KBM-7 (cell line): ENCODE results near the gene EYS.

Source experiments
- DNase-seq: peaks from one replicate; pipeline ENCODE4 v3.0.0-alpha.2; 2015
- in situ Hi-C: fragments of 300-500 bp; cut with MboI; formaldehyde crosslinking; loops from 2 replicates; pipeline ENCODE4 v1.14.3; 2020; ENCODE audit warnings: low sequenced_read_pairs, low pct_unique_long_range_greater_than_20kb, mixed read lengths

EYS gene

DNA sequence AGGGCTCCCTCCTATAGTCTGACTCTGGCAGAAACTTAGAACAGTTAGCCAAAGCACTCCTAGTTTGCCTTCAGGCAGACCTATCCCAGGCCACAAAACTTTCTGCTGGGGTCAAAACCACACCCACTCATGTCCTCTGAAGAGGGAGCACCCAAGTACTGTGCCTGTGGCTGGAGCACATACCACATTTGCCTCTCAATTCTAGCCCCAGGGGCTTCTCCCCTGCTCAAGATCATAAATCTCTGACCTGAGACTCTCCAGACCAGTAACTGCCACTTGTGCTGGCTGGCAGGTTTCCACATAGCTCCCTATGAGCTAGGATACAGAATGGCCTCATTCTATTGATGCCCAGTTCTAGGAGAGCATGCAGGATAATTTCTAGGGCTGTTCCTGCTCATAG is 781.0 kb downstream of the EYS start:
- in situ Hi-C loops, result no loop called here
- no peak for DNase-seq

DNA sequence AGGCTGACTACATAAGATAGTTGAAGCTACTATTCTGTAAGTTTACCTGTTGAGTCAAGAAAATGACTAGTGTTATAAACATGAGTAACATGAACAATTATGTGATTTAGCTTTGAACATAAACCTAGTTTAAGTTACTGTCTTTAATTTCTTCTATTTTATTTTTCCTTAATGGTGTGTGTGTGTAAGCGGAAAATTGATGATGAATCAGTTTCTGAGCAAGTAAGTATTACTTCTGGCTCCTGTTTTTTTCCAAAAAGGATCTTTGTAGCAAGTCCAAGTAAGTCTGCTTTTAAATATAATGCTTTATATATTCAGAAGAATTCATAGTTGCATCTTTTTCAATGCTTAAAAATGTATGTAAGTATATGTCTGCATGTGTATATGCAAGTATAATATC is 786.8 kb downstream of the EYS start:
- no peak for DNase-seq
- in situ Hi-C loops, result no loop called here

GRCh38 chr6:64914124-64914523 is 792.9 kb downstream of the EYS start:
- in situ Hi-C loops, result no loop called here

GRCh38 chr6:64912966-64913365 is 794.1 kb downstream of the EYS start:
- in situ Hi-C loops, result no loop called here
- no peak for DNase-seq

More at GRCh38 chr6:64914124-64914523, 792.9 kb downstream of the EYS start:
- DNase-seq, result no peak

DNA sequence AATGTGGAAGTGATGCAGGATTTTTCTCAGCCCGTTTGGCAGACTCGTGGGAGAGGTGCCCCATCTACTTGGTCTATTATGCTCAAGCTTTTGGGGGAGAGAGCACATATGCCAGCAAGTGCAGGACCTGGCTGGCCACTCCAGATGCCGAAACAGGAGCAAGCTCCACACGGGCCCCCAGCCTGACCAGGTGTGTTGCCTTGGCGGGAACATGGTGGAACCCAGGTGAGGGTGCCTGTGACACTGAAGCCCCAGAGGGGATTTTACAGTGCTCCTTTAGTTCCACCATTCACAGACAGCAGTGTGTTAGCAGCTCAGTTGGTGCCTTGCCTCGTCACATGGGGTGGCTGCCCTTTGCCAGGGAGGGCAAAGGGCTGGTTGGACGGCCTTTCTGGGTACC is 798.9 kb downstream of the EYS start:
- no peak for DNase-seq
- in situ Hi-C loops, result no loop called here

GRCh38 chr6:64904616-64905015 is 802.4 kb downstream of the EYS start:
- in situ Hi-C loops, result no loop called here
- DNase-seq, result no peak

GRCh38 chr6:64902596-64902995 is 804.4 kb downstream of the EYS start:
- in situ Hi-C loops, result no loop called here
- no peak for DNase-seq

DNA sequence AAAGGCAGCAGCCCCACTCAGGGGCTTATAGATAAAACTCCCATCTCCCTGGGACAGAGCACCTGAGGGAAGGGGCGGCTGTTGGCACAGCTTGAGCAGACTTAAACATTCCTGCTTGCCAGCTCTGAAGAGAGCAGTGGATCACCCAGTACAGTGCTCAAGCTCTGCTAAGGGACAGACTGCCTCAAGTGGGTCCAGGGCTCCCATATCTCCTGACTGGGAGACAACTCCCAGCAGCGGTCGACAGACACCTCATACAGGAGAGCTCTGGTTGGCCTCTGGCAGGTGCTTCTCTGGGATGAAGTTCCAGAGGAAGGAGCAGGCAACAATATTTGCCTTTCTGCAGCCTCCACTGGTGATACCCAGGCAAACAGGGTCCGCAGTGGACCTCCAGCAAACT is 810.1 kb downstream of the EYS start:
- in situ Hi-C loops, result no loop called here
- no peak for DNase-seq

- in situ Hi-C loops, result no loop called here
Observed at GRCh38 chr6:64895945-64896344, 811.1 kb downstream of the EYS start.

GRCh38 chr6:64890609-64891008 is 816.4 kb downstream of the EYS start:
- in situ Hi-C loops, result no loop called here
- no peak for DNase-seq

More at GRCh38 chr6:64895945-64896344, 811.1 kb downstream of the EYS start:
- DNase-seq, result no peak

DNA sequence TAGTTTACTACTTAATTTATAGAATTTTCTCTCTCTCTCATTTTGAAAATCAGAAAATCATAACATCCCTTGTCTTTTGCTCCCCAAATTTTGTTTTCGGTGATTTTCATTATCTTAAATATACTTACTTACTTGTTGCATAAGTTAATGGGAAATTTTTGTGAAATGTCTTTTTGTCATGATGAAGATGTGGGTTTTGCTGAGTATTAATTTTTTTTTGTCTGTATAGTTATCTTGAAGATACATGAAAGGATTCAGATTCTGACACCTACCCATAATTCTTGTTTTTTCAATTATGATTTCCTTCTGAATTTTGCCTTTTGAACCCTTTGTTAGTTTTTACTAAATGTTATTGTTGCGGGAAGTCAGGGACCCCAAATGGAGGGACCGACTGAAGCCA is 817.9 kb downstream of the EYS start:
- in situ Hi-C loops, result no loop called here
- DNase-seq, result no peak

- in situ Hi-C loops, result no loop called here
Observed at GRCh38 chr6:64874776-64875175, 832.2 kb downstream of the EYS start.

DNA sequence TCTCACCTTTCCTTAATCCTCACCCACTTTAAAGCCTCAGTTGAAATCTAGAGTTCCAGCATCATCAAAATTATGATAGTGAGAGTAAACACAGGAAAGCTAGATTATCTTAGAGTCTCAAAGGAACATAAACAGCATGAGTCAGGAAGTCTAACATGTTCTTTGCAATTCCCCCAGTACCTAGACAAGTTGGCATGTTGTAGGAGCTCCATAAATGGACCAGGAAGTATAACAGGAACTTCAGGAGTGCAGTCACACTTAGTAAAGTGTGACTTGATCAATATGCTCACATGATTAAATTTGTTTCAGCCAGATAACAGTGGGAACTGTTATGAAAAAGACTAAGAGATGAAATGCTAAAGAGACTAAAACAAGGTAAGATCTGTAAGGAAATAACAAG is 834.4 kb downstream of the EYS start:
- DNase-seq, result no peak
- in situ Hi-C loops, result no loop called here

More at GRCh38 chr6:64874776-64875175, 832.2 kb downstream of the EYS start:
- peak; percentile 3 for DNase-seq

GRCh38 chr6:64861039-64861651 is 845.9 kb downstream of the EYS start:
- no peak for DNase-seq
- in situ Hi-C loops, result no loop called here

DNA sequence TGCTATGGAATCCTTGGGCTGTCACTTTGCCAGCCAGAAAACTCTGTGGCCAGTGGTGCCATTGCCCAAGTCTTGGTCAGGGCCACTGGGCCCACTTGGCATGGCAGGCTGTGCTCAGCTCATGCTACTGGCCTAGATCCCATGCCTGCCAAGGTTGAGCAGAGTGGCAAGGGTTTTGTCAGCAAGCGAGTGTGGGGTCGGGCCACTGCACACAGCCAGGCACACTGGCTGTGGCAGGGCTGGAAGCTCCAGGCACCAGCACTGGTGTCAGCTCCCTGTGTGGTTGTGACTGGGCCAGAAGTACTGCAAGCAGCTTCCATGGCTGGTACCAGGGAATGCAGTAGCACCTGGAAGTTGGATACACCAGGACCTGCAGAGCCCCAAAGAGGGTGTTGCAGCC is 846.8 kb downstream of the EYS start:
- in situ Hi-C loops, result no loop called here
- DNase-seq, result no peak

DNA sequence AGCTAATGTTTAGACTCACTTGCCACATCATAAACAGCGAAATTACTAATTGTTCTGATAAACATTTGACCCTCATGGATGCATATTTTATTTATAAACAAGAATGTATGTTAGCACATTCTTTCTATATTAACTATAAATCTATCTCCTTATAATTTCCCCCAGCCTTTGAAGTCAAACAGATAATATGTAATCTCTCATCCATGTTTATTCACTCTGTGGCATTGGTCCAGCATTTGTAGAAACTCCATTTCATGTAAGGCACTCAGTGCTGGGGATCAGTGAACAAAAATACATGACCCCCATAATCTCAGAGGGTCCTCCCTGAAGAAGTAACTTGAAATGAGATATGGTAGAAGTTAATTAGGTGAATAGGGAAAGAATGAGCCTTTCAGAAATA is 856.9 kb downstream of the EYS start:
- no peak for DNase-seq
- in situ Hi-C loops, result no loop called here

DNA sequence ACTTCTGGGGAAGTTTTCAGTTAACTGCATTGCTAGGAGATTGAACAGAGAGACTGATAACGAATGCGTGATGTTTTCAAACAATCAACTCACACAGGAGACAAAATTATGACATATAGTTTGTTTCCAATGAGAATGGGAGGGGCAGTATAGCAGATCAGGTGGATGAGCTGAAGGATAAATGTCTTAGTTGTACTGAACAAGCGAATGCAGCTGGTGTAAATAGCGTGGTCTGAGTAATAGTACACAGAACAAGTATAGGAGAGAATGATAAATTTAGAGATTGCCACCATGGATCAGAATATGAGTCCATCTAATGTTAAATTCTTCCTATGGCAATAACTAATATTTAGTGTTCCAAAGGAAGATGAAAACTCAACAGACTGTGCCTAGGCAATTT is 858.6 kb downstream of the EYS start:
- in situ Hi-C loops, result no loop called here
- no peak for DNase-seq

DNA sequence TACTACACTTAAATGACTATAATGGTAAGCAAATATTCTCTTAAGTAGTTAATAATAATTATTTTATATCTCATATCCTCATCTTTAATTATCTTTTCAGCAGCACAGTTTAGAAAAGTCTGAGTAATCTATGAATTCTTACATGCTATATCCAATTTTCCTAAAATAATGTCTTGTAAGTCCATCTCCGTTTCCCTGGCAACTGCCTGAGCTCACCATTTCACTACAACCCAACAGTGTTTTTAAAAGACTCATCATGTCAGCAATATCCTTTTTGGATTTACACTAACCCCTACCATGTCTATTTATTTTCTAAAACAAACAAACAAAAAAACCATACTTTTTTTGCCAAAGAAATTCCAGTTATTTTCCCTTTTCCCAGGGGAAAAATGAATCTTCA is 859.6 kb downstream of the EYS start:
- in situ Hi-C loops, result no loop called here

DNA sequence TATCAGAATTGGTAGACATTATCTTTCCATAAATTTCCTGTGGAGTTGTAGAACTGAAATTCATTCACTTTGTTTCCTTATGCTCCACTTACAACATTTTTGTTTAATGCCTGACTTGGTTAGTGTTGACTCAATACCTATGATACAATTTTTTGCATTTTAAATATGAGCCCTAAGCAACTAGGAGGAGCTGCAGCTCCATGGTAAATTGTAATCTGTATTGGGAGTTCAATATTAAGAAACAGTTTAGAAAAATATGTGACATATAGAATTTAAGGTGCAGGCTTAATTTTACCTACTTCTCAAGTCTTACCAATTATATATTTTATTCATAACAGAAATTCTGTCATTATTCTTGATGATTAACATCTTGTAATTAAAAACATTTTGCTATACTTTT is 868.3 kb downstream of the EYS start:
- in situ Hi-C loops, result no loop called here
- peak; percentile 8 for DNase-seq

More for the DNA sequence above, 859.6 kb downstream of the EYS start:
- DNase-seq, result no peak

GRCh38 chr6:64831680-64832079 is 875.3 kb downstream of the EYS start:
- in situ Hi-C loops, result no loop called here
- DNase-seq, result no peak

DNA sequence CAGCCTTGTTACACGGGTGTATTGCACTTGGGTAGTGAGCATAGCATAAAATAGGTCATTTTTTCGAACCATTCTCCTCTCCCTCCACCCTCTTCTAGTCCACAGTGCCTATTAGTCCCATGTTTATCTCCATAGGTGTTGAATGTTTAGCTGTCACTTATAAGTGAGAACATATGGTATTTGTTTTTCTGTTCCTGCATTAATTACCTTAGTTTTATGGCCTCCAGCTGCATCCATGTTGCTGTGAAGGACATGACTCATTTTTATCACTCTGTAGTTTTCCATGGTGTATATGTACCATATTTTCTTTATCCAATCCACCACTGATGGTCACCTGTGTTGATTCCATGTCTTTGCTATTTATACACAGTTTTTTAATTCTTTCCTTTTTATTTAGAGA is 889.5 kb downstream of the EYS start:
- DNase-seq, result no peak
- in situ Hi-C loops, result no loop called here

- no peak for DNase-seq
- in situ Hi-C loops, result no loop called here
Observed at GRCh38 chr6:64815718-64816117, 891.3 kb downstream of the EYS start.
